HEK293T (cell line): ENCODE data around the gene INPP5A.

Experiments
- ARNT ChIP-seq: fragments of 450-650 bp; IDR thresholded peaks from 2 replicates; pipeline ENCODE4 v1.6.1; 2017; ENCODE audit warnings: mild to moderate bottlenecking
- BHLHE40 ChIP-seq: fragments of 450-650 bp; IDR thresholded peaks from 2 replicates; pipeline ENCODE4 v1.6.1; 2016; ENCODE audit warnings: mild to moderate bottlenecking, moderate library complexity, borderline replicate concordance
- ELF4 ChIP-seq: fragments of 450-650 bp; IDR thresholded peaks from 2 replicates; pipeline ENCODE4 v1.6.1; 2017; ENCODE audit warnings: antibody characterized with exemption
- FOXA1 ChIP-seq: fragments of 450-650 bp; IDR thresholded peaks from 2 replicates; pipeline ENCODE4 v1.6.1; 2016; ENCODE audit warnings: mild to moderate bottlenecking
- FOXK2 ChIP-seq: fragments of 450-650 bp; IDR thresholded peaks from 2 replicates; pipeline ENCODE4 v1.6.1; 2016; ENCODE audit warnings: mild to moderate bottlenecking
- HDGF ChIP-seq: fragments of 450-650 bp; IDR thresholded peaks from 2 replicates; pipeline ENCODE4 v1.6.1; 2017; ENCODE audit warnings: antibody characterized with exemption, borderline replicate concordance
- TF ChIP-seq, protein P1 (sequence below): fragments of 450-650 bp; IDR thresholded peaks from 2 replicates; pipeline ENCODE4 v1.6.1; 2016

DNA sequence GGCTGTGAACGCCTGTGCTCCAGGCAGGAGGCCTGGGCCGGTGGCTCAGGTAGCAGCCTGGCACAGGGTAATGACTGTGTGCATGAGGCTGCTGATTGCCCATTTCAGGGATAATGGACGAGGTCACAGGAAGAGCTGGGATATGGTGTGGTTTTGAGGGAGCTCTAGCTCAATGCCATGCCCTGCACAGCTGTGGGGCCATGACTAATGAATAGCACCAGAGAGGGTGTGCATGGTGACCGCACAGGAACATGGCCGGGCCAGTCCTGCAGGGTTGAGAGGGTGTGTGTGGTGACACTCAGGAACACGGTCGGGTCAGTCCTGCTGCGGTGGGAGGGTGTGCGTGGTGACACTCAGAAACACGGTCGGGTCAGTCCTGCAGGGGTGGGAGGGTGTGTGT lies 226.5 kb downstream of the INPP5A start:
- no peak for TF ChIP-seq FOXA1
- TF ChIP-seq ARNT = no peak
- TF ChIP-seq BHLHE40 = no peak
- TF ChIP-seq FOXK2 = no peak
- TF ChIP-seq HDGF = no peak
- TF ChIP-seq ELF4 = no peak
- TF ChIP-seq, protein P1, sequence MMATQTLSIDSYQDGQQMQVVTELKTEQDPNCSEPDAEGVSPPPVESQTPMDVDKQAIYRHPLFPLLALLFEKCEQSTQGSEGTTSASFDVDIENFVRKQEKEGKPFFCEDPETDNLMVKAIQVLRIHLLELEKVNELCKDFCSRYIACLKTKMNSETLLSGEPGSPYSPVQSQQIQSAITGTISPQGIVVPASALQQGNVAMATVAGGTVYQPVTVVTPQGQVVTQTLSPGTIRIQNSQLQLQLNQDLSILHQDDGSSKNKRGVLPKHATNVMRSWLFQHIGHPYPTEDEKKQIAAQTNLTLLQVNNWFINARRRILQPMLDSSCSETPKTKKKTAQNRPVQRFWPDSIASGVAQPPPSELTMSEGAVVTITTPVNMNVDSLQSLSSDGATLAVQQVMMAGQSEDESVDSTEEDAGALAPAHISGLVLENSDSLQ = no peak
